Epithelial cell of prostate (primary cell): ENCODE data around the gene KLHL15.
"Not testable (repeated sequence)": the region's sequence is repeated elsewhere in the genome, so short reads cannot be mapped to it uniquely, and the experiment has no call there.

Experiments
- DNase-seq: peaks from one replicate; pipeline ENCODE4 v3.0.0-alpha.2; 2011; ENCODE audit warnings: low read depth, low spot score
- H3K27ac ChIP-seq: fragments of 450-650 bp; 2 replicates; pipeline ENCODE4 v1.5.1; 2017; ENCODE audit warnings: mild to moderate bottlenecking

The KLHL15 gene, protein sequence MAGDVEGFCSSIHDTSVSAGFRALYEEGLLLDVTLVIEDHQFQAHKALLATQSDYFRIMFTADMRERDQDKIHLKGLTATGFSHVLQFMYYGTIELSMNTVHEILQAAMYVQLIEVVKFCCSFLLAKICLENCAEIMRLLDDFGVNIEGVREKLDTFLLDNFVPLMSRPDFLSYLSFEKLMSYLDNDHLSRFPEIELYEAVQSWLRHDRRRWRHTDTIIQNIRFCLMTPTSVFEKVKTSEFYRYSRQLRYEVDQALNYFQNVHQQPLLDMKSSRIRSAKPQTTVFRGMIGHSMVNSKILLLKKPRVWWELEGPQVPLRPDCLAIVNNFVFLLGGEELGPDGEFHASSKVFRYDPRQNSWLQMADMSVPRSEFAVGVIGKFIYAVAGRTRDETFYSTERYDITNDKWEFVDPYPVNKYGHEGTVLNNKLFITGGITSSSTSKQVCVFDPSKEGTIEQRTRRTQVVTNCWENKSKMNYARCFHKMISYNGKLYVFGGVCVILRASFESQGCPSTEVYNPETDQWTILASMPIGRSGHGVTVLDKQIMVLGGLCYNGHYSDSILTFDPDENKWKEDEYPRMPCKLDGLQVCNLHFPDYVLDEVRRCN

DNA sequence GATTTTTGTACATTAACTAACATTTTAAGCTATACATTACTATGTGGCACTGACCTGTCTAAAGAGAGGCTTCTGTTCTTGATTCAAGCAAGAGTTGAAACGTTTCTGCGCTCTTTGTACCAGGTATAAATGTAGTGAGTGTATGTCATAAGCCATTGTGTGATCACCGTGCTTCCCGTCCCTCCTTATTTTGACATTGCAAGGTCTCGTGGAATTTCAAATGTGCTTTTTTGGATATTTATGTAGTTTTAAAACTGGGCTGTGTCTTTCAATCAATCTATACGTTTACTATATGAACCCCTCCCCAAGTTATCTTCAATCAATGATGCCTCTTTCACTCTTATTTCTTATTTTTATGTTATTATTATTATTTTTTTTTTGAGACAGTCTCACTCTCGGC, at the start of gene KLHL15:
KLHL15 (minus strand) TSS at position 101 of the 400 bp plus-strand sequence. CDS start 20,493 bp downstream, outside the sequence.
- peak within 1 kb of the TSS; percentile 79 for H3K27ac ChIP-seq
- DNase-seq = no peak

DNA sequence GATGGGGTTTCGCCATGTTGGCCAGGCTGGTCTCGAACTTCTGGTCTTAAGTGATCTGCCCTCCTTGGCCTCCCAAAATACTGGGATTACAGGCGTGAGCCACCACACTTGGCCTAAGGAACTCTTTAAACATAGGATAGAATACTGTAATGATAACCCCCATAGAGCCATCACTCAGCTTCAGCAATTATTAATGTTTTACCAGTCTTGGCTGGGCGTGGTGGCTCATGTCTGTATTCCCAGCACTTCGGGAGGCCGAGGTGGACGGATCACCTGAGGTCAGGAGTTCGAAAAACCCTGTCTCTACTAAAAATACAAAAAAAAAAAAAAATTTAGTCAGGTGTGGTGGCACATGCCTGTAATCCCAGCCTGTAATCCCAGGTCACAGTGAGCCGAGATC, 42.9 kb upstream of the KLHL15 start:
- no peak overlapping the region for H3K27ac ChIP-seq
- DNase-seq = no peak

DNA sequence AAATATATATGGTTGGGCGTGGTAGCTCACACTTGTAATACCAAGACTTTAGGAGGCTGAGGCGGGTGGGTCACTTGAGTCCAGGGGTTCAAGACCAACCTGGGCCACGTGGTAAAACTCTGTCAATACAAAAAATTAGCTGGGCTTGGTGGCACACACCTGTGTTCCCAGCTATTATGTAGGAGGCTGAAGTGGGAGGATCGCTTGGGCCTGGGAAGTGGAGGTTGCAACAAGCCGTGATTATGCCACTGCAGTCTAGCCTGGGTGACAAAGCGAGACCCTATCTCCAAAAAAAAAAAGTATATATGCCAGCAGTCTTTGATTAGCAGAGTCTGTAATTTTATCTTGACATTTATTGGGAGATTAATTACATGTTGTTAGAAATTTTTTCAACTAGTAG, 36.5 kb upstream of the KLHL15 start:
- no peak overlapping the region for H3K27ac ChIP-seq
- DNase-seq = no peak

DNA sequence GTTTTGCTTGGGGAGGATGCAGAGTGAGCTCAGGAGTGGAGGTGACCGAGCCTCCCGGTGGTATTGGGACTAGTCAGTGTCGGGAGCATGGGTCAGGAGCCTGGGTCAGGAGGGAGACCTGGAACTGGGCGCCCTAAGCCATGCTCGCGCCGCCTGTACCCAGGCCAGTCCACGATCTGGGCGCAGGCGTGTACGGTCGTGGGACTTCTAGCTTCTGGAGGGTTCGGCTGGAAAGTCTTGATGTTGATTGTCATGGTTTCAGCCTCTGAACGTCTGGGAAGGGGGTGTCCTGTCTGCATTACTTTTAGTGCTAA, 28.0 kb upstream of the KLHL15 start:
- no peak for DNase-seq
- no peak overlapping the region for H3K27ac ChIP-seq

DNA sequence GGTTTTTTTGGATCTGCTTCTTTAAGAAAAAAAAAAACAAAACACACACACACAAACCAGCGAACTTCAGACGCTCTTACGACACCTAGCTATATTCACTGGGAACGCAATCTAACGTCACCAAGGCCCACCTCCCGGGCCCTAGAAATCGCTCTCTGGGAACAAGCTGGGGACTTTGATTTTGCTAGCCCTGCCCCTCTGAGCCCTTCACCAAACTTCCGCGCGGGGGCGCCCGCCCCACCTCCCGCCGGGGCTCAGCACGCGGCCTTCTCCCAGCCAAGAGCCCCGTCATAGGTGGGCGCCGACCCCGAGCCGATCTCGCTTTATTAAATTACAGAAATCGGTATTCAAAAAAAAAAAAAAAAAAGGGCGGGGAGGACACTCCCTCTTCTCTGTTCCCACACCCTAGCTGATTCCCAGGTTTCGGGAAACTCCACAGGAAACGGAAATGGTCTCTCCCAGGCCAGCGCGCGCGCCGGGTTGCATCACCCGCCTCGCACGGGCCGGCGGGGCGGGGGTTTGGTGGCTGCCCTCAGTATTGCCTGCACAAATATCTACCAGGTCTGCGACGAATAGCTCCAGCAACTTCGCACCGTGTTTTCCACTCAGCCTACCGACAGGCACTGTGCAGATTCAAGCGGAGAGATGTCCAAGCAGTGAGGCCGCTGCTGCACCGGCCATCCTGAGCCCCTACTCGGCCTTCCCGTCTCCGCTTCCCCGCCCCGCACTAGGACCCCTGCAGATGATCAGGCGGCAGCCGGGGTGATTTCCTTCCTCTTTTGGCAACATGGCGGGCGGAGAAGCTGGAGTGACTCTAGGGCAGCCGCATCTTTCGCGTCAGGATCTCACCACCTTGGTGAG, 27.4 kb upstream of the KLHL15 start, which contains the start of gene EIF2S3:
EIF2S3 (plus strand) TSS at position 775 of the 861 bp plus-strand sequence; CDS start at position 788, 13 bp downstream.
- H3K27ac ChIP-seq = no peak within 1 kb of the TSS
- DNase-seq = peak; percentile 76

DNA sequence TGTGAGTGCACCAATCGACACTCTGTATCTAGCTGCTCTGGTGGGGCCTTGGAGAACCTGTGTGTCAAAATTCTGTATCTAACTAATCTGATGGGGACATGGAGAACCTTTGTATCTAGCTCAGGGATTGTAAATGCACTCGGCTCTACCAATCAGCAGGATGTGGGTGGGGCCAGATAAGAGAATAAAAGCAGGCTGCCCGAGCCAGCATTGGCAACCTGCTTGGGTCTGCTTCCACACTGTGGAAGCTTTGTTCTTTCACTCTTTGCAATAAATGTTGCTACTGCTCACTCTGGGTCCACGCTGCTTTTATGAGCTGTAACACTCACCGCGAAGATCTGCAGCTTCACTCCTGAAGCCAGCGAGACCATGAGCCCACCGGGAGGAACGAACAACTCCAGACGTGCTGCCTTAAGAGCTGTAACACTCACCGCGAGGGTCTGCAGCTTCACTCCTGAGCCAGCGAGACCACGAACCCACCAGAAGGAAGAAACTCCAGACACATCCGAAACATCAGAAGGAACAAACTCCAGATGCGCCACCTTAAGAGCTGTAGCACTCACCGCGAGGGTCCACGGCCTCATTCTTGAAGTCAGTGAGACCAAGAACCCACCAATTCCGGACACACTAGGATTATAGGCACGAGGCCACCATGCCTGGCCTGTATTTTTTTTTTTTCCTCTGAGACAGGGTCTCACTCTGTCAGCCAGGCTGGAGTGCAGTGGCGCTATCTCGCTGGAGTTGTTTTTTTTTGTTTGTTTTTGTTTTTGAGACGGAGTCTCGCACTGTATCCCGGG, 23.7 kb upstream of the KLHL15 start:
- not testable (repeated sequence) for H3K27ac ChIP-seq, DNase-seq

DNA sequence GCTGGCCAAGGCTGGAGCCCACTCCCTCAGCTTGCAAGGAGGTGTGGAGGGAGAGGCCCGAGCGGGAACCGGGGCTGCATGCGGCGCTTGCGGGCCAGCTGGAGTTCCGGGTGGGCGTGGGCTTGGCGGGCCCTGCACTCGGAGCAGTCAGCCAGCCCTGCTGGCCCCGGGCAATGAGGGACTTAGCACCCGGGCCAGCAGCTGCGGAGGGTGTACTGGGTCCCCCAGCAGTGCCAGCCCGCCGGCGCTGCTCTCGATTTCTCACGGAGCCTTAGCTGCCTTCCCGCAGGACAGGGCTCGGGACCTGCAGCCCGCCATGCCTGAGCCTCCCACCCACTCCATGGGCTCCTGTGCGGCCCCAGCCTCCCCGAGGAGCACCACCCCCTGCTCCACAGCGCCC, 22.7 kb upstream of the KLHL15 start:
- H3K27ac ChIP-seq, DNase-seq: not testable (repeated sequence)

DNA sequence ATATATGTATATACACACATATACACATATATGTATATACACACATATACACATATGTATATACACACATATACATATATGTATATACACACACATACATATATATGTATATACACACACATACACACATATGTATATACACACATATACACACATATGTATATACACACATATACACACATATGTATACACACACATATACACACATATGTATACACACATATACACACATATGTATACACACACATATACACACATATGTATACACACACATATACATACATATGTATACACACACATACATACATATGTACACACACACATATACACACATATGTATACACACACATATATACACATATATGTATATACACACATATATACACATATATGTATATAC, 19.1 kb upstream of the KLHL15 start:
- DNase-seq, H3K27ac ChIP-seq: not testable (repeated sequence)

DNA sequence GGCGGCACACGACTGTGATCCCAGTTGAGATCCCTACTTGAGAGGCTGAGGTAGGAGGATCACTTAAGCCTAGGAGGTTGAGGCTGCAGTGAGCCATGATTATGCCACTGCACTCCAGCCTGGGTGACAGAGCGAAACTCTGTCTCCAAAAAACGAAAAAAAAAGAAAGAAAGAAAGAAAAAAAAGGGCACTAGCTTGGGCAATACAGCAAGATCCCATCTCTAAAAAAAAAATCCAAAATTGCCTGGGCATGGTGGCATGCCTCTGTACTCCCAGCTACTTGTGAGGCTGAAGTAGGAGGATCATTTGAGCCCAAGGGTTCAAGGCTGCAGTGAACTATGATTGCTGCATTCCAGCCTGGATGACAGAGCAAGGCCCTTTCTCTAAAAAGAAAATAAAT, 10.7 kb upstream of the KLHL15 start:
- no peak for DNase-seq
- no peak overlapping the region for H3K27ac ChIP-seq

DNA sequence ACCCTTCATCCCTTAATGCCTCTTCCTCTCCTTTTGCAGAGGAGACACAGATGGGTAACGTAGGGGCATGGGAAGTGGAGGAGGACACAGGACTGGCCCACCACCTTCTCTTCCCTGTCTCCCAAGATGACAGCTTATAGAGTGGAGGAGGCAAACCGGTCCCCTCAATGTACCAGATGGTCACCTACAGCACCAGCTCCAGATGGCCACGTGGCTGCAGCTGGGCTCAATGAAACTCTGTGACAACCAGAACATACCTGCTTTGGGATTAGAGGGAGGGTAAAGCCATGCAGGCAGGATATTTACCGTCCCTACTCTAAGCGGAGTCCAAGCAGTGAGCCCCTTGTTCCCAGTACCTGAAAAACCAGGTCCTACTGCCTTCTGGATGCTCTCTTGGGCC, 7.5 kb upstream of the KLHL15 start:
- H3K27ac ChIP-seq = no peak overlapping the region
- DNase-seq = no peak

DNA sequence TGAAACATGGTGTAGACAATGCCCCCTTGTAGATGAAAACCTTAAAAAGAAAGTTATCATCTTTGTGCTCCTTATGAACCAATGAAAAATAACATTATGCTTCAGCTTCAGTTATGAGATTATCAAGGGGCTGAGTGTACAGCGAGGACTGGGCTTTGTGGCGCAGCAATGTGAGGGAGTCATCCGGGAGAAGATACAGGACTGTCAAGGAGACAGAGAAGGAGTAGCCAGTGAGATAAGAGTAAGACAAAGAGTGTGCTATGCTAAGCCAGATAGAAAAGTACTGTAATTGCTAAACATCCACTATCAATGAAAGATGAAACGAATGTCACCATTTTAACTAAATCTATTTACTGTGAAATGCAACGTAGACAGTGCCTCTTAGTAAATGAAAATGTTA, 3.6 kb upstream of the KLHL15 start:
- H3K27ac ChIP-seq = no peak overlapping the region
- no peak for DNase-seq

DNA sequence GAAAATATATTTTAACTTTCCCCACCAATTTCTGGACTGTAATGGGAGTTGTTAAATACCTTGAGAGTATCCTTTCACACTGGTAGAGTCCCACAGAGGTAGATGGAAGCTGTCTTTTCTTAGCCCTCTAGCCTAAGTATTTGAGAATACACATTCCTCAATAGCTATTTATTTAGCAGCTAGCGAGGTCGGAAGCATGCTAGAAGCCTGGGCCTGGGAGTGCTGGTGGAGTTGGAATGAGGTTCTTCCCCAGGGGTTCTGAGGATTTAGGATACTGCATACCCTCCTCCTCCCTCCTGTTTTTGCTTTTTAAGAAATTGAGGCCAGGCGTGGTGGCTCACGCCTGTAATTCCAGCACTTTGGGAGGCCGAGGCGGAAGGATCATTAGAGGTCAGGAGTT, 999 bp upstream of the KLHL15 start:
- H3K27ac ChIP-seq = no peak overlapping the region
- DNase-seq = no peak

DNA sequence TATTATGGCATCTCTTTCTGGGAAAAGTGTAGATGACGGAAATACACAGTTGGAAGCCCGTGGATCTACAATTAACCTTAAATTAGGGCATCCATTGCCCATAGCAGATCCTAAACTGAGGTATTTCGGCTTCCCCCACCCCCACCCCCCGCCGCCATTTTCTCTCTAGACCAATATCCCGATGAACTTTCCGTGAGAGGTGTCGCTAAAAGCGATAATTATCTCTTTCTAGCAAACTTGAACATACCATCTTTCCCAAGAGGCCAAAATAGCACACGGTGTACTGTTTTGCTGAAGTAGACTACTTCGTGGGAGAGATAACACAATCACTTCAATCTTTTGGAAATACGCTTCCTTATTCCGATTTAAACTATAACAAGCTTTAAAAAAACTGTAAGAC, 554 bp downstream of the KLHL15 start:
- DNase-seq = no peak

DNA sequence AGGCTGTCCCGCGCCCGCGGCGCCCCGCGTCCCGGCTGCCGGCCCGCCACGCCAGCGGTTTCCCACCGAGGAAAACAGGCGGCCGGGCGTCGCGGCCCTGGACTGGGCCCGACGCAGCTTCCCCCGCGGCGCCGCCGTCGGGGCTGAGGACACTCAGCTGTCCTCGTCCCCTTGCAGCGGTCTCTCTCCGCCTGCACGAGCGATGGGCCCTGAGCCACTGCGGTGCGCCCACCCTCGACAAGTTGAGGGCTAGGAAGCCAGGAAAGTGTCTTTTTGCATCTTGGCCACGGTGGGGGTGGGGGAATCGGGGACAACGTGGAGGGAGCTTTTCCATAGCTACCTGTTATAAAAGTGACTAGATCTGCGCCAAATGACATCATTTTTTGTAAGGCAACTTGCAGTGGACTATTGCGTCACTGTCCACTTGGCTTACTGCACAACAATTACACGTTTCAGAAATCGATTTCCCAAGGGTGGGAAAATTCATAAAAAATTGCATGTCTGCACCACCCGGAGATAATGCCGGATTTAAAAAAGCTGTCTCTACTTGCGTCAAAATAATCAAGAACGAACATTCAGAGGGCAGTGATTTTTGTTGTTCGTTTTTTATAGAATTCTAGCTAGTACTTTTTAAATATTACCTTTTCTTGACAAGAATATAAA, 1.1 kb downstream of the KLHL15 start:
- DNase-seq = no peak
- peak overlapping the region; percentile 79 for H3K27ac ChIP-seq

More for the DNA sequence above, 554 bp downstream of the KLHL15 start:
- peak overlapping the region; percentile 79 for H3K27ac ChIP-seq

DNA sequence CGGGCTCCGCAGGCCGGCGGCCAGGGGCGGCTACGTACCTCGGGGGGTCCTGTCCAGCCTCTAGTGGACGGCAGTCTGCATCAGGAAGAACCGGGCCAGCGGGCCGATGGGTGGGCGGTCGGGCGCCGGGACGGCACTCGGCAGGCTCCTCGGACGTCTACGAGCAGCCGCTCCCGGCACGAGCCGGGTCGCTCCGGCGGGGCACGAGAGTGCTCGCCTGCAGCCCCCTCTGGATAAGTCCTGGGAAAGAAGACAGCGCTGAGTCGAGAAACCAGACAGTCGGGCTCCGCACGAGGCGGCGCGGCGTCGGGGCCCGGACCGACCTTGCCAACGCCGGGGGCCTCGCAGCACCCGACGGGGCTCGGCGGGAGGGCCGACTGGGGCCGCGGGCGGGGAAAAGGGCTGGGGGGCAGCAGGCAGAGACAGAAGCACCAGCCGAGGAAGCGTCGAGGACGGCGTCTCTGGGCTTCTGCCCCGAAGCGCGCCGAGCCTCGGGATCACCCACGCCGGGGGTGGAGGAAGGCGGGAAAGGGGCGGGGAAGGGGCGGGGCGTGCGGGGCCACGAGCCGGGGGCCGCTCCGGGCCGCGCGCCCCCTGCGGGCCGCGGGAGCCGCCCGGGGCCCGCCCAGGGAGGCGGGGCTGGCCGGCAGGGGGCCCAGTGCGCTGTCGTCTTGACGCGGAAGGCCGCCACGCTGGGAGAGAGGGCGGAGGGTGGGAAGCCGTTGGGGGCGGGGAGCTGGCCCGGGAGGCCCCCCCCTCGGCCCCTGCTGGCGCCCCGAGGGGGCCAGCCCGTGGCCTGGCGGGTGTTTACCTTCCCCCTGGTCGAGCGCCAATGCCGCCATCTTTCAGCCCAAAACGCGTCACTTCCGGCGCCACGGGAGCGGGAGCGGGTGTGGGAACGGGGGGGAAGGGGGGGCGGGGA, 1.9 kb downstream of the KLHL15 start:
- H3K27ac ChIP-seq = peak overlapping the region; percentile 79
- peak; percentile 10 for DNase-seq

DNA sequence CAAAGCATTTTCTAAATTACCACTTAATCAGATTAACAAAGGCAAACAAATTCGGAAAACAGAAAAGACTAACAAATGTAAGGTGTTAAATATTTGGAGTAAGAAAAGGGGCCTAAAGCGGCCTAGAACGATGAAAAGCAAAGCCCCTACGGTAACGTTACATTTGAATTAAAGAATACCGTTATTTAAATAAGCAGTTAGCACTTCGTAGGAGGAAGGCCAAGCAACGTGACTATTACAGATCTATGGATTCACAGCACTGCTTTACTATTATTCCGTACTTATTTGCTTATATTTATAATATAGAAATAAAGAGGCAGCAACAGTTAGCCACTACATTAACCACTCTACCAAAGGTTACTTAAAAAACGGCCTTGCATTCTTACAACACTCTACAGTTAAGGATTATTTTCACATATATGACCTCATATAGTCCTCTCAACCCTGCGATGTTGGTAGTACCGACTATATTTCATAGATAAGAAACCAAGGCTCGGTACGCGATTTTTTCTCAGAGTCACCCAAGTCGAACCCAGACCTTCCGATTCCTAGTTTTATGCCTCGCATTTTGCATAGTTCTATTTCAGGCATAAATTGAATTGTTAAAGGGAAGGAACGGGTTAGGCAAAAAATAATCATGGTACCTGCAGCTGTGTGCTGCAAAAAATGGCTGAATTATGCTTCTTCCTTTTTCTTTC, 2.9 kb downstream of the KLHL15 start:
- H3K27ac ChIP-seq = no peak overlapping the region
- no peak for DNase-seq

DNA sequence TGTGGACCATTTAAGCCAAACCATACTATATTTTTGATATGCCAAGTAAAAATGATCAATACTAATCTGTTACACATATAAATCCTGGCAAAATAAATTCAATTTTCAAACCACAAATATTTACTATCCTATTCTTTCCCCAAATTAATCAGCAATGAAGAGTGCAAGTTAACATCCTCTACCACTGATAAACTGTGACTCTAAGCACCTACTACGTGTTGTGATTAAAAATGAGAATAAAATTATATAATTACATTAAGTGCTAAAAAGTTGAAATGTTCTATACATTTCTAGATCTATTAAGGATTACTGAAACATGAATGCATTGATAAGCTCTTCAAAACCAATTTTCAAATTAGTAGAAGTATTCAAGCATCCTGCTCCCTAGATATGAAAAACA, 3.4 kb downstream of the KLHL15 start:
- no peak for DNase-seq
- H3K27ac ChIP-seq = no peak overlapping the region

DNA sequence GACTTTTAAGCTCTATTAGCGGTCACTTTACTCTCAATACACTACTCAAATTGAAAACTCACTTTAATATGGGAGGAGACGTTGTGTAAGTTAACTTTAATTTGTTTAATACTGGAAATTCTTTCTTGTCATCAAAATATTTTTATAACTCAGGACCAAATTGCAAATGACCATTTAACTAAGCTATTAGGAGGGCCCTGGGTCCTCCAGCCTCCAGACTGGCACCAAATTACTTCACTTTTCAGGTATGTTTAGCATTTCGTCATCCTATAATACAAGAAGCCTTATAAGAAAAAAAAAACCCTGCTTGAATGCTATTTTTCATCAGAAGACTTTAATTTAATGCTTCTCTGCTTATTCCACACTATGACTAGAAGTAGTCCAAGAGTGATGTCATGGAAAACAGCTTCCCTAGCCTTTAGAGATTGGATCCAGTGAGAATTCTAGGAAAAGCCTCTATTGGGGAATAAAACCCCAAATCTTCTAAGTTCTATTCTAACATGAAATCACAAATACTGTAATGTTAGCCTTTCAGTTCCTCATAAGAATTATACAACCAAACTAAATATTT, 6.6 kb downstream of the KLHL15 start:
- no peak for DNase-seq
- H3K27ac ChIP-seq = no peak overlapping the region
